ENCODE measurements around the gene ZHX3.

DNA sequence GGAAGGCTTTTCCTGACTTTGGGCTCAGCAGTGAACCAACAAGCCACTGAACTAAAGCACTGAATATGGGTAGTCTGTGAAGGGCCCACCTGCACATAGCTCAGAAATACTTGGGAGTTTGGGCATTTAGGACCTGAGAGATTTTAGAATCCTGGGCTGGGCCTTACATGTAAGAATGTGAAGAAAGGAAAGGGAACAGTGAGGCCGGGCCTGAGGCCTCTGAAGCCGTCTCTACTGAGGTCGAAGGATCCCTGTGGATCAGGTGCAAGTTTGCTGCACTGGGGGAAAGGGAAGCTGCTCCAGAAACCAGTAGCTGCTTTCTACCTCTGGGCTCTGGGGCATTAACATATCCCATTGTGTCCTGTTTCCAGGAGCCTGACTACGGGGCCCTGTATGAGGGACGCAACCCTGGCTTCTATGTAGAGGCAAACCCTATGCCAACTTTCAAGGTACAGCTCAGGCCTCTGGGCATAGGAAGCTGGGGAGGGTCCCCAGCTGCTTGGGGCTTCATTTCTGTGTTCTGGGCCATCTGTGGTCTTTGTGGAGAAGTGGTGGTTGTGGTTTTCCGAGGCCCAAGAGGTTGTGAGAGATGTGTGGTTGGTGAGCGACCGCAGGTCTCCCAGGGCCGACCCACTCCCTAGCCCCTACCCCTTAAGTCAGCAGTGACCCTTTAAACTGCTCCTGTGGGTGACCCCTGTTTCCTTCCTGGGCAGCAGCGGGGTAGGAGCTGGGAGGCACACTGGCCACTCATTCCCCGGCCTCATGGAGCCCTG lies 149.9 kb downstream of the ZHX3 start:
- TF ChIP-seq POLR2A (IDR thresholded peaks at IDR 0.05) (no peak), CTCF (IDR thresholded peaks at IDR 0.05) (no peak)

Measured in right lobe of liver (tissue), 4 donors.